A549 (cell line): Measurements from ENCODE around the gene ARFGEF2. TPM values are rescaled to one million over a fixed set of nuclear protein-coding genes. Genes with fewer than 3 reads are reported as not detected.

ENCODE experiments used
- ATAC-seq, 2 experiments: fragments of 200-7000 bp in 1 of 2; fragments of >200 bp in 1 of 2; cut with Nextera tagmentation in 1 of 2; cut with Tn5 transposase in 1 of 2; 3 replicates each; pipeline versions ENCODE4 v1.8.0 to v1.9.1; 2018 to 2020; ENCODE audit warnings: mild to moderate bottlenecking in 1 of 2, moderate library complexity in 1 of 2
- CTCF ChIA-PET: fragments of 300-600 bp; sonication (Branson Sonifier 250); formaldehyde crosslinking; extraction: SDS; loops from one replicate; lab custom pipeline; 2021; ENCODE audit warnings: antibody characterized with exemption, inconsistent platforms; lab: Yijun Ruan, JAX
- POLR2A ChIA-PET: fragments of 350-600 bp; formaldehyde crosslinking; extraction: SDS; loops from one replicate; lab custom pipeline; 2021; ENCODE audit warnings: antibody characterized with exemption, inconsistent platforms; lab: Yijun Ruan, JAX
- DNase-seq, 2 experiments: peaks; one replicate each; pipeline versions ENCODE4 v3.0.0 to v3.0.0-alpha.2; 2011 to 2016; ENCODE audit warnings: low read depth in 1 of 2, low spot score in 1 of 2
- FAIRE-seq: peaks from 2 replicates; lab custom pipeline; 2011; peaks lifted over from hg19 to GRCh38; lab: Jason Lieb, UNC
- H3K27ac ChIP-seq, 2 experiments: fragments of >200 bp; sonication (Bioruptor Twin); formaldehyde crosslinking; 3 replicates each; pipeline ENCODE4 v1.5.1; 2016 to 2017
- H3K4me1 ChIP-seq: fragments of >200 bp; sonication (Bioruptor Twin); formaldehyde crosslinking; 3 replicates; pipeline ENCODE4 v1.6.1; 2016
- H3K4me2 ChIP-seq: fragments of >200 bp; sonication (Bioruptor Twin); formaldehyde crosslinking; 3 replicates; pipeline ENCODE4 v1.6.1; 2016
- H3K4me3 ChIP-seq: fragments of >200 bp; sonication (Bioruptor Twin); formaldehyde crosslinking; 3 replicates; pipeline ENCODE4 v1.5.1; 2016
- H3K9me3 ChIP-seq: fragments of >200 bp; sonication (Bioruptor Twin); formaldehyde crosslinking; 3 replicates; pipeline ENCODE4 v1.6.1; 2016
- CBX8 ChIP-seq: fragments of 200-600 bp; sonication (generic); IDR thresholded peaks from 2 replicates; pipeline ENCODE4 v1.6.1; 2016
- EHF ChIP-seq: fragments of 250-450 bp; sonication (Bioruptor Pico); IDR thresholded peaks from 2 replicates; pipeline ENCODE4 v1.5.0; 2020; ENCODE audit warnings: mild to moderate bottlenecking
- EHMT2 ChIP-seq: fragments of 200-600 bp; sonication (generic); IDR thresholded peaks from 2 replicates; pipeline ENCODE4 v1.6.1; 2016; ENCODE audit warnings: antibody characterized with exemption, low read depth, mild to moderate bottlenecking, moderate library complexity
- ESRRA ChIP-seq: fragments of 150-350 bp; IDR thresholded peaks from 2 replicates; pipeline ENCODE4 v1.6.1; 2014; ENCODE audit warnings: mild to moderate bottlenecking, low read length, borderline replicate concordance
- FOSB ChIP-seq: fragments of 250-450 bp; sonication (Bioruptor Pico); IDR thresholded peaks from 2 replicates; pipeline ENCODE4 v1.5.0; 2020; ENCODE audit warnings: mild to moderate bottlenecking, moderate library complexity
- FOSL2 ChIP-seq, 2 experiments: fragments of 450-650 bp in 1 of 2; fragments of >200 bp in 1 of 2; sonication (Bioruptor Twin) in 1 of 2; formaldehyde crosslinking; IDR thresholded peaks; 2 replicates each; pipeline versions ENCODE4 v1.5.0 to v1.6.1; 2016 to 2020; ENCODE audit warnings: mild to moderate bottlenecking in 1 of 2, moderate library complexity in 1 of 2
- FOXS1 ChIP-seq: fragments of 250-450 bp; sonication (Bioruptor Pico); IDR thresholded peaks from 2 replicates; pipeline ENCODE4 v1.5.0; 2020; ENCODE audit warnings: mild to moderate bottlenecking, moderate library complexity
- HDAC2 ChIP-seq: fragments of 200-600 bp; sonication (generic); IDR thresholded peaks from 2 replicates; pipeline ENCODE4 v1.6.1; 2016
- HOXB13 ChIP-seq: fragments of 250-450 bp; sonication (Bioruptor Pico); IDR thresholded peaks from 2 replicates; pipeline ENCODE4 v1.5.0; 2020; ENCODE audit warnings: low read depth, mild to moderate bottlenecking, moderate library complexity
- JUN ChIP-seq, 2 experiments: fragments of >200 bp; sonication (Bioruptor Twin); formaldehyde crosslinking; IDR thresholded peaks; 2 replicates in 1 of 2; 3 replicates in 1 of 2; pipeline ENCODE4 v1.6.1; 2016 to 2017
- JUNB ChIP-seq: fragments of >200 bp; sonication (Bioruptor Twin); formaldehyde crosslinking; IDR thresholded peaks from 2 replicates; pipeline ENCODE4 v1.6.1; 2016
- KDM1A ChIP-seq: fragments of 200-600 bp; sonication (generic); IDR thresholded peaks from 2 replicates; pipeline ENCODE4 v1.6.1; 2016; ENCODE audit warnings: low read depth, mild to moderate bottlenecking
- KDM5A ChIP-seq: fragments of 200-600 bp; sonication (generic); IDR thresholded peaks from 2 replicates; pipeline ENCODE4 v1.6.1; 2016; ENCODE audit warnings: antibody characterized with exemption, mild to moderate bottlenecking
- MAFK ChIP-seq: fragments of 450-650 bp; IDR thresholded peaks from 2 replicates; pipeline ENCODE4 v1.6.1; 2014; ENCODE audit not compliant: partially characterized antibody
- POLR2AphosphoS2 ChIP-seq: conservative IDR thresholded peaks from 2 replicates; pipeline ENCODE4 v1.6.1; 2012; ENCODE audit warnings: low read length, improper control_type of control experiment, inconsistent platforms
- REST ChIP-seq: fragments of 200-600 bp; sonication (generic); IDR thresholded peaks from 2 replicates; pipeline ENCODE4 v1.6.1; 2016; ENCODE audit warnings: antibody characterized with exemption, mild to moderate bottlenecking, moderate library complexity
- RFX5 ChIP-seq: fragments of 450-650 bp; IDR thresholded peaks from 2 replicates; pipeline ENCODE4 v1.7.1; 2014; ENCODE audit warnings: antibody characterized with exemption, mild to moderate bottlenecking, moderate library complexity
- SREBF2 ChIP-seq: fragments of 450-650 bp; IDR thresholded peaks from 2 replicates; pipeline ENCODE4 v1.6.1; 2014; ENCODE audit warnings: mild to moderate bottlenecking, moderate library complexity
- WGBS: methylation state at CpG from one replicate; pipeline ENCODE4 v1.1.6; 2017; ENCODE audit errors: missing lambda C conversion rate; 5-methylcytosine and 5-hydroxymethylcytosine counted together
- polyA plus RNA-seq, 4 experiments: library from polyadenylated mRNA; depleted of rRNA in 3 of 4; stranded (reverse); fragments of >200 nt; fragmentation: RNase III in 1 of 4; extraction: RNeasy Plus Mini Kit Qiagen cat#74134 plus additional on column Dnase treatment in 1 of 4; gene quantifications; 2 replicates in 3 of 4; 3 replicates in 1 of 4; pipeline ENCODE4 v1.2.3, GENCODE V29; 2011 to 2017
- TF ChIP-seq, protein P1 (sequence below): IDR thresholded peaks from 2 replicates; pipeline ENCODE4 v1.6.1; 2012
- TF ChIP-seq, protein P2 (sequence below): fragments of 250-450 bp; sonication (Bioruptor Pico); IDR thresholded peaks from 2 replicates; pipeline ENCODE4 v1.5.0; 2021; ENCODE audit warnings: mild to moderate bottlenecking, moderate library complexity, borderline replicate concordance

Gene ARFGEF2
- polyA plus RNA-seq, 2 of the 4 experiments (the other 2 are of a cell fraction) = 12.3 to 24.3 TPM

- H3K27ac ChIP-seq = no peak overlapping the region
- no peak for DNase-seq
- no peak for FAIRE-seq
- peak; percentile 38 to 58 for ATAC-seq
- no peaks in the 10 kb centered on the region for H3K9me3 ChIP-seq
- ChIA-PET POLR2A (no interaction called here), CTCF (interaction anchor here (0.6 to 4.1 kb wide), 6 partner anchors 9 to 234 kb away, joined by 3 to 22 read pairs (median 4); no protein-coding TSS in a partner anchor)
- no peak for TF ChIP-seq SREBF2
- no peak for TF ChIP-seq JUN (IDR thresholded peaks at IDR 0.05)
- no peak for TF ChIP-seq HDAC2
- no peak for TF ChIP-seq REST
- no peak for TF ChIP-seq CBX8
- TF ChIP-seq, protein P1, sequence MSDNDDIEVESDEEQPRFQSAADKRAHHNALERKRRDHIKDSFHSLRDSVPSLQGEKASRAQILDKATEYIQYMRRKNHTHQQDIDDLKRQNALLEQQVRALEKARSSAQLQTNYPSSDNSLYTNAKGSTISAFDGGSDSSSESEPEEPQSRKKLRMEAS = no peak
- no peak for TF ChIP-seq FOSL2 (IDR thresholded peaks at IDR 0.05)
- TF ChIP-seq FOSL2 (CRISPR knock-in tag; IDR thresholded peaks at IDR 0.05) = no peak
- TF ChIP-seq KDM5A = no peak
- TF ChIP-seq, protein P2, sequence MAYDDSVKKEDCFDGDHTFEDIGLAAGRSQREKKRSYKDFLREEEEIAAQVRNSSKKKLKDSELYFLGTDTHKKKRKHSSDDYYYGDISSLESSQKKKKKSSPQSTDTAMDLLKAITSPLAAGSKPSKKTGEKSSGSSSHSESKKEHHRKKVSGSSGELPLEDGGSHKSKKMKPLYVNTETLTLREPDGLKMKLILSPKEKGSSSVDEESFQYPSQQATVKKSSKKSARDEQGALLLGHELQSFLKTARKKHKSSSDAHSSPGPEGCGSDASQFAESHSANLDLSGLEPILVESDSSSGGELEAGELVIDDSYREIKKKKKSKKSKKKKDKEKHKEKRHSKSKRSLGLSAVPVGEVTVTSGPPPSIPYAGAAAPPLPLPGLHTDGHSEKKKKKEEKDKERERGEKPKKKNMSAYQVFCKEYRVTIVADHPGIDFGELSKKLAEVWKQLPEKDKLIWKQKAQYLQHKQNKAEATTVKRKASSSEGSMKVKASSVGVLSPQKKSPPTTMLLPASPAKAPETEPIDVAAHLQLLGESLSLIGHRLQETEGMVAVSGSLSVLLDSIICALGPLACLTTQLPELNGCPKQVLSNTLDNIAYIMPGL (CRISPR knock-in tag) = no peak
- TF ChIP-seq EHMT2 = no peak
- no peak for TF ChIP-seq FOSB (CRISPR knock-in tag)
- TF ChIP-seq RFX5 = no peak
- no peak for TF ChIP-seq ESRRA
- no peak for TF ChIP-seq JUNB
- TF ChIP-seq HOXB13 (CRISPR knock-in tag) = no peak
- peaks cover 1% of the 10 kb centered on the region for H3K4me1 ChIP-seq
- no peak overlapping the region for H3K4me3 ChIP-seq
- no peak overlapping the region for H3K4me2 ChIP-seq
- WGBS = 64% methylated on average over 4 of the region's 4 CpGs
These were observed 30.1 kb upstream of the ARFGEF2 start for GRCh38 chr20:48891235-48892048.

DNA sequence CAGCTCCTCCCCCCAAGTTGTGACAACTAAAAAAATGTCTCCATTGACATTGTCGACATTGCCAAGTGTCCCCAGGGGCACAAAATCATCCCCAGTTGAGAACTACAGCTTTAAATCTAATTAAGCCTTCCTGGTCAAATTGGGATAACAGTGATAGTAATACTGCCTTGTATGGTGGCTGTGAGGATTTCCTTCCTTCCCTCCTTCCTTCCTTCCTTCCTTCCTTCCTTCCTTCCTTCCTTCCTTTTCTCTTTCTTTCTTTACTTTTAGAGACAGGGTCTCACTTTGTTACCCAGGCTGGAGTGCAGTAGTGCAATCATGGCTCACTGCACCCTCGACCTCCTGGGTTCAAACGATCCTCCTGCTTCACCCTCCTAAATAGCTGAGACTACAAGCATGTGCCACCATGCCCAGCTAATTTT, 29.5 kb upstream of the ARFGEF2 start:
- H3K4me2 ChIP-seq = no peak overlapping the region
- TF ChIP-seq POLR2AphosphoS2 (no peak), MAFK (no peak), FOSB (CRISPR knock-in tag) (no peak), KDM1A (no peak), EHF (CRISPR knock-in tag) (no peak), FOXS1 (CRISPR knock-in tag) (no peak), SREBF2 (no peak)
- TF ChIP-seq, all 56 proteins: peak for 0
- H3K9me3 ChIP-seq = no peaks in the 10 kb centered on the region
- H3K4me1 ChIP-seq = peaks cover 8% of the 10 kb centered on the region
- WGBS = 12% methylated on average over 3 of the region's 3 CpGs
- POLR2A ChIA-PET = no interaction called here
- FAIRE-seq (no peak), DNase-seq (no peak), ATAC-seq (no peak)
- H3K27ac ChIP-seq = no peak overlapping the region
- CTCF ChIA-PET = interaction anchor here (0.7 to 4.1 kb wide), 4 partner anchors 9 to 235 kb away, joined by 3 to 22 read pairs (median 4); no protein-coding TSS in a partner anchor
- no peak overlapping the region for H3K4me3 ChIP-seq
